Measurements from ENCODE around the gene PCDHA11.
"Not testable (repeated sequence)": the region's sequence is repeated elsewhere in the genome, so short reads cannot be mapped to it uniquely, and the experiment has no call there.

Gene PCDHA11

DNA sequence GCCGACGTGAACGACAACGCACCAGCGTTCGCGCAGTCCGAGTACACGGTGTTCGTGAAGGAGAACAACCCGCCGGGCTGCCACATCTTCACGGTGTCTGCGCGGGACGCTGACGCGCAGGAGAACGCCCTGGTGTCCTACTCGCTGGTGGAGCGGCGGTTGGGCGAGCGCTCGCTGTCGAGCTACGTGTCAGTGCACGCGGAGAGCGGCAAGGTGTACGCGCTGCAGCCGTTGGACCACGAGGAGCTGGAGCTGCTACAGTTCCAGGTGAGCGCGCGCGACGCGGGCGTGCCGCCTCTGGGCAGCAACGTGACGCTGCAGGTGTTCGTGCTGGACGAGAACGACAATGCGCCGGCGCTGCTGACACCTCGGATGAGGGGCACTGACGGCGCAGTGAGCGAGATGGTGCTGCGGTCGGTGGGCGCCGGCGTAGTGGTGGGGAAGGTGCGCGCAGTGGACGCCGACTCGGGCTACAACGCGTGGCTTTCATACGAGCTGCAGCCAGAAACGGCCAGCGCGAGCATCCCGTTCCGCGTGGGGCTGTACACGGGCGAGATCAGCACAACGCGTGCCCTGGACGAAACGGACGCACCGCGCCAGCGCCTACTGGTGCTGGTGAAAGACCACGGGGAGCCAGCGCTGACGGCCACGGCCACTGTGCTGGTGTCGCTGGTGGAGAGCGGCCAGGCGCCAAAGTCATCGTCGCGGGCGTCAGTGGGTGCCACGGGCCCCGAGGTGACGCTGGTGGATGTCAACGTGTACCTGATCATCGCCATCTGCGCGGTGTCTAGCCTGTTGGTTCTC lies 18.7 kb upstream of the PCDHA11 start:
- DNase-seq (ENCODE audit: low read depth in 2 of 3, low spot score in 2 of 3): not testable (repeated sequence)

GRCh38 chr5:140855772-140856674 lies 12.7 kb upstream of the PCDHA11 start, which contains the start of gene PCDHA10:
Gene PCDHA10, plus strand, starts transcription at chr5:140855897. Its CDS starts 152 bp downstream, at chr5:140856049.
- DNase-seq (ENCODE audit: low read depth in 2 of 3, low spot score in 2 of 3): no peak

DNA sequence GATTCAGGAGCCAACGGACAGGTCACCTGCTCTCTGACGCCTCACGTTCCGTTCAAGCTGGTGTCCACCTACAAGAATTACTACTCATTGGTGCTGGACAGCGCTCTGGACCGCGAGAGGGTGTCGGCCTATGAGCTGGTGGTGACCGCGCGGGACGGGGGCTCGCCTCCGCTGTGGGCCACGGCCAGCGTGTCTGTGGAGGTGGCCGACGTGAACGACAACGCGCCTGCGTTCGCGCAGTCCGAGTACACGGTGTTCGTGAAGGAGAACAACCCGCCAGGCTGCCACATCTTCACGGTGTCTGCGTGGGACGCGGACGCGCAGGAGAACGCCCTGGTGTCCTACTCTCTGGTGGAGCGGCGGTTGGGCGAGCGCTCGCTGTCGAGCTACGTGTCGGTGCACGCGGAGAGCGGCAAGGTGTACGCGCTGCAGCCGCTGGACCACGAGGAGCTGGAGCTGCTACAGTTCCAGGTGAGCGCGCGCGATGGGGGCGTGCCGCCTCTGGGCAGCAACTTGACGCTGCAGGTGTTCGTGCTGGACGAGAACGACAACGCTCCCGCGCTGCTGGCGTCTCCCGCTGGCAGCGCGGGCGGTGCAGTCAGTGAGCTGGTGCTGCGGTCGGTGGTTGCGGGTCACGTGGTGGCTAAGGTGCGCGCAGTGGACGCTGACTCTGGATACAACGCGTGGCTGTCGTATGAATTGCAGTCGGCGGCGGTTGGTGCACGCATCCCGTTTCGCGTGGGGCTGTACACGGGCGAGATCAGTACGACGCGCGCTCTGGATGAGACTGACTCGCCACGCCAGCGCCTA lies 11.4 kb upstream of the PCDHA11 start:
- DNase-seq (ENCODE audit: low read depth in 2 of 3, low spot score in 2 of 3): no peak

DNA sequence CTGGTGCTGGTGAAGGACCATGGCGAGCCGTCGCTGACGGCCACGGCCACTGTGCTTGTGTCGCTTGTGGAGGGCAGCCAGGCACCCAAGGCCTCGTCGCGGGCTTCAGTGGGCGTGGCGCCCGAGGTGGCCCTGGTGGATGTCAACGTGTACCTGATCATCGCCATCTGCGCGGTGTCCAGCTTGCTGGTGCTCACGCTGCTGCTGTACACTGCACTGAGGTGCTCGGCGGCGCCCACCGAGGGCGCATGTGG lies 10.8 kb upstream of the PCDHA11 start:
- no peak for DNase-seq (ENCODE audit: low read depth in 2 of 3, low spot score in 2 of 3)

- no peak for DNase-seq (ENCODE audit: low read depth in 2 of 3, low spot score in 2 of 3)
Observed at GRCh38 chr5:140862441-140863295, 6.1 kb upstream of the PCDHA11 start.

DNA sequence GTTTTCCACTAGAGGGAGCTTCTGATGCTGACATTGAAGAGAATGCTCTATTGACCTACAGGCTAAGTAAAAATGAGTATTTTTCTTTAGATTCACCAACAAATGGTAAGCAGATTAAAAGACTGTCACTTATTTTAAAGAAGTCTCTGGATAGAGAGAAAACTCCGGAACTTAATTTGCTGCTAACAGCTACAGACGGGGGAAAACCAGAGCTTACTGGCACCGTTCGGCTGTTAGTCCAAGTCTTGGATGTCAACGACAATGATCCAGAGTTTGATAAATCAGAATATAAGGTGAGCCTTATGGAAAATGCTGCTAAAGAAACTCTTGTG lies 764 bp downstream of the PCDHA11 start:
- no peak for DNase-seq (ENCODE audit: low read depth in 2 of 3, low spot score in 2 of 3)

DNA sequence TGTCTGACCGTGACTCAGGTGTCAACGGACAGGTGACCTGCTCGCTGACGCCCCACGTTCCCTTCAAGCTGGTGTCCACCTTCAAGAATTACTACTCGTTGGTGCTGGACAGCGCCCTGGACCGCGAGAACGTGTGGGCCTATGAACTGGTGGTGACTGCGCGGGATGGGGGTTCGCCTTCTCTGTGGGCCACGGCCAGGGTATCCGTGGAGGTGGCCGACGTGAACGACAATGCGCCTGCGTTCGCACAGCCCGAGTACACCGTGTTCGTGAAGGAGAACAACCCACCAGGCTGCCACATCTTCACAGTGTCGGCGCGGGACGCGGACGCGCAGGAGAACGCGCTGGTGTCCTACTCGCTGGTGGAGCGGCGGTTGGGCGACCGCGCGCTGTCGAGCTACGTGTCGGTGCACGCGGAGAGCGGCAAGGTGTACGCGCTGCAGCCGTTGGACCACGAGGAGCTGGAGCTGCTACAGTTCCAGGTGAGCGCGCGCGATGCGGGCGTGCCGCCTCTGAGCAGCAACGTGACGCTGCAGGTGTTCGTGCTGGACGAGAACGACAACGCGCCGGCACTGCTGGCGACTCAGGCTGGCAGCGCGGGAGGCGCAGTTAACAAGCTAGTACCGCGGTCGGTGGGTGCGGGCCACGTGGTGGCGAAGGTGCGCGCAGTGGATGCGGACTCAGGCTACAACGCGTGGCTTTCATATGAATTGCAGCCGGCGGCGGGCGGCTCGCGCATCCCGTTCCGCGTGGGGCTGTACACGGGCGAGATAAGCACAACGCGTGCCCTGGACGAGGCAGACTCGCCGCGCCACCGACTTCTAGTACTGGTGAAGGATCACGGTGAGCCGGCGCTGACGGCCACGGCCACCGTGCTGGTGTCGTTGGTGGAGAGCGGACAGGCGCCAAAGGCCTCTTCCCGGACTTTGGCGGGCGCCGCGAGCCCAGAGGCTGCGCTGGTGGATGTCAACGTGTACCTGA lies 1.8 kb downstream of the PCDHA11 start:
- no peak for DNase-seq (ENCODE audit: low read depth in 2 of 3, low spot score in 2 of 3)

DNA sequence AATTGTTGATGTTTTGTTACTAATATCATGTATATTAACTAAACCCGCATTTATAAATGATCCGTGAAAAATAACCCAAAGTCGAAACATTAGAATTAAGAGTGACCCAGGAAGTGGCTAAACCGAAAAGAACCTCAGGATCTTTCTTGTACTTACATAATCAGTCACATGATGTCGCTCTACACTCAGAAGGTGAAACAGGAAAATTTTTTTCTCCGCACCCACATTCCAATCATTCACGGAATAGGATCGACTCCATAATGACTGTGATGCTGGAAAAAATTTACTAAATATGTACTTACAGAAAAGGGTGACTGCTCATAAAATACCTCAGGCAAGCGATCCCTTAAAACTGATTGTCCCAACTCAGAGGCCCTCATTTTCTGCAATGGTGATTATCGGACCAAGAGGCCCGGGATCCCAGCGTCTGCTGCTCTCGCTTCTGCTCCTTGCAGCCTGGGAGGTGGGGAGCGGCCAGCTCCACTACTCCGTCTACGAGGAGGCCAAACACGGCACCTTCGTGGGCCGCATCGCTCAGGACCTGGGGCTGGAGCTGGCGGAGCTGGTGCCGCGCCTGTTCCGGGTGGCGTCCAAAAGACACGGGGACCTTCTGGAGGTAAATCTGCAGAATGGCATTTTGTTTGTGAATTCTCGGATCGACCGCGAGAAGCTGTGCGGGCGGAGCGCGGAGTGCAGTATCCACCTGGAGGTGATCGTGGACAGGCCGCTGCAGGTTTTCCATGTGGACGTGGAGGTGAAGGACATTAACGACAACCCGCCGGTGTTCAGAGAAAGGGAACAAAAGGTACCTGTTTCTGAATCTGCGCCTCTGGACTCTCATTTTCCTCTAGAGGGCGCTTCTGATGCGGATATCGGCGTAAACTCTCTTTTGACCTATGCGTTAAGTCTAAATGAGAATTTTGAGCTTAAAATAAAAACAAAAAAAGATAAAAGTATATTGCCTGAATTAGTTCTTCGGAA lies 6.6 kb downstream of the PCDHA11 start, which contains the start of gene PCDHA12:
TSS of gene PCDHA12 (plus strand) at position 224 of the 981 bp plus-strand sequence. CDS start at position 389, 165 bp downstream.
- no peak for DNase-seq (ENCODE audit: low read depth in 2 of 3, low spot score in 2 of 3)

- not testable (repeated sequence) for DNase-seq (ENCODE audit: low read depth in 2 of 3, low spot score in 2 of 3)
Observed at GRCh38 chr5:140876541-140877261, 7.9 kb downstream of the PCDHA11 start.

DNA sequence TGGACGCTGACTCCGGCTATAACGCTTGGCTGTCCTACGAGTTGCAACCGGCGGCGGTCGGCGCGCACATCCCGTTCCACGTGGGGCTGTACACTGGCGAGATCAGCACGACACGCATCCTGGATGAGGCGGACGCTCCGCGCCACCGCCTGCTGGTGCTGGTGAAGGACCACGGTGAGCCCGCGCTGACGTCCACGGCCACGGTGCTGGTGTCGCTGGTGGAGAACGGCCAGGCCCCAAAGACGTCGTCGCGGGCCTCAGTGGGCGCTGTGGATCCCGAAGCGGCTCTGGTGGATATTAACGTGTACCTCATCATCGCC lies 8.5 kb downstream of the PCDHA11 start:
- DNase-seq (ENCODE audit: low read depth in 2 of 3, low spot score in 2 of 3): no peak

- no peak for DNase-seq (ENCODE audit: low read depth in 2 of 3, low spot score in 2 of 3)
Observed at GRCh38 chr5:140881889-140882590, 13.3 kb downstream of the PCDHA11 start, which contains the start of gene PCDHA13. Gene PCDHA13, plus strand, starts transcription at chr5:140882124. Its CDS starts 145 bp downstream, at chr5:140882269.

DNA sequence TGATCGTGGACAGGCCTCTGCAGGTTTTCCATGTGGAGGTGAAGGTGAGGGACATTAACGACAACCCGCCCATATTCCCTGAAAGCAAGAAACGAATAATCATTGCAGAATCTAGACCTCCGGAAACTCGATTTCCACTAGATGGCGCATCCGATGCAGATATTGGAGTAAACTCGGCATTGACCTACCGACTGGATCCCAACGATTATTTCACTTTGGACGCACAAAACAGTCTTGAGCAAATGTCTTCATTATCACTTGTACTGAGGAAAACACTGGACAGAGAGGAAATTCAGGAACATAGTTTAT lies 13.8 kb downstream of the PCDHA11 start:
- no peak for DNase-seq (ENCODE audit: low read depth in 2 of 3, low spot score in 2 of 3)

- DNase-seq (ENCODE audit: low read depth in 2 of 3, low spot score in 2 of 3): no peak
Observed at GRCh38 chr5:140883373-140883772, 14.6 kb downstream of the PCDHA11 start.

GRCh38 chr5:140883927-140884697 lies 15.4 kb downstream of the PCDHA11 start:
- DNase-seq (ENCODE audit: low read depth in 2 of 3, low spot score in 2 of 3): no peak

DNA sequence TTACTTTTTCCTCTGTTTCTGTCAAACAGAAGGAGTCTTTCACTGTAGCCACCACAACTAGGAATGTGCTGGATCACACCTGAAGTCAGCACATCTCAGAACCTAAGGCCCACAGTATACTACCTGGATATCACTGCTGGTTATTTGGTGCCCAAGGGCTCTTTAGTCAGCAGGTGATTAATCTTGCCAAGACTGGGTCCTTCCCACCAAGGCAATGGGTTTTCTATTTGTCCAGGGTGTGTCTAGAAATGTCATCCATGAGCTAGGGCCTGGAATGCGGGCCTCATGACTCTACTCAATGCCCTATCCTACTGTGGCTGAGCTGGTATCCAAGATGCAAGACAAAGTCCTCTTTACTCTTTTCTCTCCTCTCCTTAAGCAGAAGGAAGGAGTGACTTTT lies 47.6 kb downstream of the PCDHA11 start:
- no peak for DNase-seq (ENCODE audit: low read depth in 2 of 3, low spot score in 2 of 3)
